Stimulated activated CD4-positive, alpha-beta T cell treated with anti-CD3 and anti-CD28 coated beads, Interleukin-12 subunit alpha, Interleukin-12 subunit beta, amount 100 ng/mL, for 48 hours (primary cell): ENCODE results near the gene CENPF.
"Not testable (repeated sequence)": the region's sequence is repeated elsewhere in the genome, so short reads cannot be mapped to it uniquely, and the experiment has no call there.

Experiments used
- DNase-seq, 3 donors: peaks; one replicate each; pipeline ENCODE4 v3.0.0-alpha.2; 2020; ENCODE audit warnings: low read depth in 2 of 3, low spot score in 1 of 3

The CENPF gene

GRCh38 chr1:214658785-214659184 lies 55.8 kb downstream of the CENPF start:
- DNase-seq = no peak

DNA sequence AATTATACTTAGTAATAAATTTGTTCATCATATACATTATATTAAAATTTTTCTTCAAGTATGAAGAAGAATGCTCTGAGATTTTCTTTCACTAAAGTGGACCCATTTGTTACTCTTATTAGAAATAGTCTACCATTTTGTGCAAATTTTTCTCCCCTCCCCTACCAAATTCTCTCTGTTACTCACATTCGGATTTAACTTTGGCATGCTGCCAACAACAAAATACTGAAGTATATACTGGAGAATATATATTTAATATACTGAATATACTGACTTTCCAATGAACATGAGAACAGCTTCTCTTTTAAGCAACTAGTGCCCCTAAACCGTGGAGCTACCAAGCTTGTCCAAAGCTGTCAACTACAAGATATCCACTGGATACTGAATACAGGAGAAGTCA lies 57.2 kb downstream of the CENPF start:
- no peak for DNase-seq

- no peak for DNase-seq
Measured at GRCh38 chr1:214660900-214661299, 57.9 kb downstream of the CENPF start.

- no peak for DNase-seq
Measured at GRCh38 chr1:214662223-214662785, 59.3 kb downstream of the CENPF start.

DNA sequence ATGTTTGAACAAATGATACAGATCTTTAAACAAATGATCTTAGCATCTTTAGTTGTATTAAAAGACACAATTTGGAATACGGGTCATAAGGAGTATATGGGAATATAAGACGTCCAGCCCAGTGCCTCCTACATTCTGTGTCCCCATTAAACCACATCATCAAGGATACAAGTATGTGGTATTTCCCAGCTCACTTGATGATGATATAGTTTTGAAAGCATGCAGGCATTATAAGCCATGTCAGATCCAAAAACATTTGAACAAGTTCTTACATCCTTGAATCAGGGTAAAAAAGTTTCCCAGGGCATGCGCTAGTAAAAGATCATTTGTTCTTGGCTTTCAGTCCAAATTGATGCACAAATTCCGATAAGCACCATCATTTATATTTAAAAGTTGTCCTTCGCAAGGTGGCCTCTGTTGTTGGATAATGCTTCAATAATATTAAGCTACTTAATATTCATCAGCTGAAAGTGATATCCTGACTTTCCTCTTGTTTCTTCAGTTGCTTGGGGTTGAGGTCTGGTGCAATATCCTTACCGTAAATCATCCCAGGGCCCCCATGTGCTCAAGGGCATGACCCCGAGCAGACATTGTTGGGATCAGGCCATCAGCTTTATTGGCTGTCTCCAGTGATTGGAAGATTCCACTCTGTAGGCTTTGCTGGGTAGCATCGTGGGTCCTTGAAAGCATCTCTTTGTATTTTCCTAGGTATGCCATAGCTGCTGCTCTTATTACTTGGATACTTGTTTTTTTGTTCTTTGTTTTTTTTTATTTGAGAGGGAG lies 61.8 kb downstream of the CENPF start:
- no peak for DNase-seq

DNA sequence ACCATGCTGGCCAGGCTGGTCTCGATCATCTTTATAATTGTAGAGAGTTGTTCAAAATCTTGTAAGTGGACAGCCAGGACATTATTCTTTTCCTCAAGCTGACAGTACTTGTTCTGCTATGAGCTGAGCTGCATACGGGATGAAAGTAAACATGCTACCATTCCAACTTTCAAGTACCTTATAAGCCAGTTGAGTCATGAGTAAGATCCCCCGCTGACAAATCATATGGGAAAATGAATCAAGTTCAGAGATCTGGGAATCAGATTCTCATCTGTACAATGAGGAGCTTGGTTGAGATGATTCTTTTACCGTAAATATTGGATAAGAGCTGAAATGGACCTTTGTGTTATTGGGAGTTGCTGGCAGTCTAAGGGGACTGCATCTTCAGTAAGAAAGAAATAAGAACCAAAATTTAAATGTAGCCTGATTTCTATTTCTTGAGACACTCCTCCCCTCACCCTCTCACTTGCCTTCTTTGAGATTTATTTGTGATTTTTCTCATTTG lies 62.7 kb downstream of the CENPF start:
- DNase-seq = no peak

GRCh38 chr1:214666674-214667073 lies 63.7 kb downstream of the CENPF start:
- no peak for DNase-seq

DNA sequence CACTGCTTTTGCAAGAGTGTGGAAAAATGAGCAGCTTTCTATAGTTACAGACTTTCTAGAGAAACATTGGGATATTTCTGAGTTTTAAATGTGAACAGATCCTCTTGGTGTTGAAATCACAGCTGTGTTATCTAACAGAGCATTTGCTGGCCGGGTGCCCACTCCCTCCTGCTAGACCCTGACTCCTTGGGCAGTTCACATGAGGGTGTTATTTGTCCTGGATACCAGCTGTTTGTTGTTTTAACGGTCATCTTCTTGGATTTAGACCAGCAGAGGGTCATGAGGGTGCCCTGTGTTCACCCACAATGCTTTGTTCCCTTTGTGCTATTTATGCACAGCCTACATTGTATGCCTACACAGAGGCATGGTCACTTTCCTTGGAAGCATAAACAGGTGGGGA lies 67.1 kb downstream of the CENPF start:
- DNase-seq = no peak

GRCh38 chr1:214673029-214673428 lies 70.0 kb downstream of the CENPF start:
- not testable (repeated sequence) for DNase-seq

DNA sequence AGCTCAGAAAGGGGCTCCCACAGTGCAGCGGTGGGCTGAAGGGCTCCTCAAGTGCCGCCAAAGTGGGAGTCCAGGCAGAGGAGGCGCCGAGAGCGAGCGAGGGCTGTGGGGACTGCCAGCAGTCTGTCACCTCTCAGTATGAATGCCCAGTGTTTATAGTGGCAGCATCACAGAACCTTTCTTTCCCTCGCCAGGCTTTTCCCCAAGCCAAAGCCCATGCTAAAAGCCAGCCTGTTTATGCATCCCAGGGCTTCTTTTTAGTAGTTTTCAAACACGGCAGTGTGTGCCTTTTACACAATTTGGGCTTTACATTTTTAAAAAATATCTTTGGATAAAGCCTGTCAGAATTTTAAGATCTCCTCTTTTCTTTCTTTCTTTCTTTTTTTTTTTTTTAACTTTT lies 70.6 kb downstream of the CENPF start:
- no peak for DNase-seq

GRCh38 chr1:214675524-214675923 lies 72.5 kb downstream of the CENPF start:
- not testable (repeated sequence) for DNase-seq

DNA sequence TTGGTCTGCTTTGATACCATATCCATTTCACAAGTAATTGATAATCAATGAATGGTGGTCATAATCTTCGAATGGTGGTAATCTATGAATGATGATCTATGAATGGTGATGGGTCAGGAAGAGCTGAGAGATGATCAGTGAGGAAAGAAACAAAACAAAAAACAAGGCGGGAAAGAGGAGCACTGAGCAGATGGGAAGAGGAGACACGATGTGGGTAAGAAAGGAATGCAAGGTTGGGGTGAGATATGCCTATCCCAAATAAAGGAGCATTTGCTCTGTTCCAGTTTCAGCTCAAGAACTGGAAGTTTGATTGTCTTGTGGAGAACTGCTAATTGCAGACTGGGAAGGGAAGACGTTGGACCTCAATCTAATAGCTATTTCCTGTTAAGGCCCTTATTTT lies 73.8 kb downstream of the CENPF start:
- no peak for DNase-seq

- DNase-seq = no peak
Measured at GRCh38 chr1:214677945-214678344, 75.0 kb downstream of the CENPF start.

DNA sequence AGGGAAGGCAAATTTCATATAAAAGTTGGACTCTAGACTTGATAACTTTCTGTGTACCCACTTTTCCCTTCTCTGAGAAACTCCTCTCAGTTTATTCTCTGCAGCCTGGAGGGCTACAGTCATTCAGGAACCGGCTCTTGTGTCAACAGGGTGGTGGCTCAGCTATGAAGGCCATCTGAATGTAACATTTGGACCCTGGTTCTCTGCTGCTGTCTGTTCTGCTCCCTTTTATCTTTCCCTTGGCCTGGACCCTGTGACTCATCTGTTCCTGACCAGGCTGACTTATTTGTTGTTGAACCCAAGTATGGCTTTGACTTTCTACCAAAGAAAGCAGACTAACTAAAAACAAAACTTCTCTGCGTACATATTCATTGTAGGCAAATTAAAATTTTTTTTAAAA lies 75.4 kb downstream of the CENPF start:
- DNase-seq = no peak

DNA sequence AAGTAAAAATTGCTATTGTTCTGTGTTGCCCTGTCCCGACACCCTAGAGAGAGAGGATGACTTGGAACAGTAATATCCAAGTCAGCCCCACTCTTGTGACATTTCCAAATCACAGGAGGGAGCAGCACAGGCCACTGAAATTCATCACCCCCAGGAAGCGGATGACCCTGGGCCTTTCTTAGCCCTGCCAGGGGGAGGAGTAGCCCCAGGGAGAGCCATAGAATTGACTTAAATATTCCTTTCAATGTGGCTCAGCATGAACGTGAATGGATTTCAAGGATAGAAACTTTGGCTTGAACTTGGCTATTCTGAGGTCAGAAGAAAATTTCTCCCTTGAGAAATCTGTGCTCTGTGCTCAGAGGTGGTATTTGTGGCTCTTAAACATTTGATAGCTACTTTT lies 80.6 kb downstream of the CENPF start:
- DNase-seq = no peak

GRCh38 chr1:214685906-214686305 lies 82.9 kb downstream of the CENPF start:
- DNase-seq = no peak

DNA sequence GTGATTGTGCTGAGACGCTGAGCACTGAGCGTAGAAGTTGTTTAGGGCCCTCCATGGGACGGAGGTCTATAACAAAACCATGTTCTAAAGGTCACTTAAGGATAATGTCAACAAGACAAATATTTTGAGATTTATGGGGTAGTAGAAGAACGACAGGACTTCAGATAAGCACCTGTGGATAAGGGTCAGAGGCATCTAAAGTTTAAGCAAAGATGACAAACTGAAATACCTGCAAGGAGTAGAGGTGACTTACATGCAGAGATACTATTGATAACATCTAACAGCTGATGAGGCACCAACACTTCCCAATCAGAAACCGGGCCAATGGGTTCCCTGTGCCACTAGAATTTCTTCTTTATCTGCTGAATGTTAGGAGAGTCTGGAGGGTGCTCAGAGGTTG lies 83.5 kb downstream of the CENPF start:
- DNase-seq = no peak

DNA sequence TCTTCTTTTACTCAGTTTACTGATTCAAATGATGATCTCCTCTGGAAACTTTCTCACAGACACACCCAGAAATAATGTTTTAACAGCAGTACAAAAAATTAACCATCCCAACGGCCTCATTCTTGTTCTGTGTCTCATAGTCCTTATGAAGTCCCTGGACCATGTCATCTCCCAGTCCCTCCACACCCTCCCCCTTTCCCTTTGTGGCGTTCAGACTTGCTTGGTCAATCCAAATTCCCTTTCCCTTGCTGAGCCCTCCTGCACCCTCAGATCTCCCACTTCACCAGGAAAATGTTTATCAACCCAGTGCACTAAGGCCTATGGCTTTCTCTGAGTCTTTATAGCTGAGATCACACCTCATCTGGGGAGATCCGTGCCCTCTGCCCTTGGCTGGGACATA lies 85.9 kb downstream of the CENPF start:
- no peak for DNase-seq

DNA sequence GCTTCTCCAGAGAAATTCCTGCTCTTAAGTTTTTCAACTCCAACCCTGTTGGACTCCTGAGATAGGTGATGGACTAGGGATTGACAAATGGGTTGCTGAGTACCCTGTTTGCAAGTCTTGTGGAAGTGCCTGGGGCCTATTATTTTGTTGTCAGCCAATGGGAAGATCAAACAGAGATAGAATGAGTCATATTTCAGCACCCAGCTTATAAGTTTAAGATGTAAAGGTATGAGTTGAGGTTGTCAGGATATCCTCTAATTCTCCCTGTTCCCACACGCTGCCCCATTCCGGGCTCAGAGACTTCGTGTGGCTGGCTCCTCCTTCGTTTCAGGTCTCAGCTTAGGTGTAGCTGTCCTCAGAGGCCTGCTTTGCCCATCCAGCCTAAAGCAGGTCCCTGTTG lies 91.8 kb downstream of the CENPF start:
- DNase-seq = no peak

- no peak for DNase-seq
Measured at GRCh38 chr1:214698559-214698958, 95.6 kb downstream of the CENPF start.

DNA sequence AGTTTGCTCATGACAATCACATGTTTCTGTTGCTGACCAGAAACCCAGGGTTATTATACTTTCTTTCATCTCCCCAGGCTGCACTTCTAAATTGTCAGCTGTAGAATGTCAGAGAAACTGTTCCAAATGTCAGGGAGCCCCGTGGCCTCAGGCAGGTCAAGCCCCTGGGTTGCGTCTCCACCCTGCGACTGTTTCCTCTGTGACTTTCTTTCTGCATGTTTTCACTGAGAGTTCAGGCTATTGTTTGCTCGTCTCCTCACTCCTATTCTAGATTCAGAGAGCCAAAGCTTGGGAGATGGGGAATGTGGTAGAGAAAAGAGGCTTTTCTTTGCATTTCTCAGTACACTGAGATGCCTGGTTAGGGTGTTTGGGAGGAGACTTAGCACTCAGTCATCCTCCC lies 97.4 kb downstream of the CENPF start:
- DNase-seq = no peak

DNA sequence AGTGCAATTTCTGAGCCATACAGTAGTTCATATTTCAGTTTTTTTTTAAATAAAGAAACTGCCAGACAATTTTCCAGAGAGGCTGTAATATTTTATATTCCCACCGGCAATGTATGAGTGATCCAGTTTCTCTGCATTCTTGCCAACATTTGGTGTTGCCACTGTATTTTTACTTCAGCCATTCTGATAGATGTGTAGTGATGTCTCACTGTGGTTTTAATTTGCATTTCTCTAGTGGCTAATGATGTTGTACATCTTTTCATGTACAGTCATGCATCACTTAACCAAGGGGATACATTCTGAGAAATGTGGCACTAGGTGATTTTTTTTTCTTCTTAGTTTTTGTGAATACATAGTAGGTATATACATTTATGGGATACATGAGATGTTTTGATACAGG lies 99.6 kb downstream of the CENPF start:
- DNase-seq = no peak
